ENCODE results near the gene CYP24A1. TPM values are rescaled to one million over a fixed set of nuclear protein-coding genes. Genes with fewer than 3 reads are reported as not detected.

CYP24A1 gene
- total and polyA plus RNA-seq, 2 of the 13 experiments (the other 11 are each of a cell fraction or from before 2014, with no cell fraction given), result 9.4 to 32.7 TPM

GRCh38 chr20:54199721-54200176 is 26.0 kb upstream of the CYP24A1 start (continued):
- TF ChIP-seq E2F1 (CRISPR knock-in tag; IDR thresholded peaks at IDR 0.05) (no peak), HIVEP1 (CRISPR knock-in tag; IDR thresholded peaks at IDR 0.05) (no peak), ZIK1 (CRISPR knock-in tag; IDR thresholded peaks at IDR 0.05; ENCODE audit: borderline replicate concordance, low read depth) (no peak), ZHX2 (IDR thresholded peaks at IDR 0.05; ENCODE audit: low read depth) (no peak), ZHX2 (CRISPR knock-in tag; IDR thresholded peaks at IDR 0.05; ENCODE audit: borderline replicate concordance) (no peak), ZNF12 (CRISPR knock-in tag; IDR thresholded peaks at IDR 0.05) (no peak), ZBTB43 (CRISPR knock-in tag; conservative IDR thresholded peaks at IDR 0.05) (no peak), ZNF562 (CRISPR knock-in tag; IDR thresholded peaks at IDR 0.05; ENCODE audit: borderline replicate concordance) (no peak), ARID4A (CRISPR knock-in tag; IDR thresholded peaks at IDR 0.05; ENCODE audit: borderline replicate concordance) (no peak), IRF2 (CRISPR knock-in tag; IDR thresholded peaks at IDR 0.05) (peak; percentile 67; the same call in 1 of the 2 replicates)
